Measurements from ENCODE around the gene HELQ. TPM values are rescaled to one million over a fixed set of nuclear protein-coding genes. Genes with fewer than 3 reads are reported as not detected.

HELQ gene
- total and polyA plus RNA-seq, 2 of the 4 experiments (the other 2 are of a cell fraction), result 8.8 to 9.1 TPM

DNA sequence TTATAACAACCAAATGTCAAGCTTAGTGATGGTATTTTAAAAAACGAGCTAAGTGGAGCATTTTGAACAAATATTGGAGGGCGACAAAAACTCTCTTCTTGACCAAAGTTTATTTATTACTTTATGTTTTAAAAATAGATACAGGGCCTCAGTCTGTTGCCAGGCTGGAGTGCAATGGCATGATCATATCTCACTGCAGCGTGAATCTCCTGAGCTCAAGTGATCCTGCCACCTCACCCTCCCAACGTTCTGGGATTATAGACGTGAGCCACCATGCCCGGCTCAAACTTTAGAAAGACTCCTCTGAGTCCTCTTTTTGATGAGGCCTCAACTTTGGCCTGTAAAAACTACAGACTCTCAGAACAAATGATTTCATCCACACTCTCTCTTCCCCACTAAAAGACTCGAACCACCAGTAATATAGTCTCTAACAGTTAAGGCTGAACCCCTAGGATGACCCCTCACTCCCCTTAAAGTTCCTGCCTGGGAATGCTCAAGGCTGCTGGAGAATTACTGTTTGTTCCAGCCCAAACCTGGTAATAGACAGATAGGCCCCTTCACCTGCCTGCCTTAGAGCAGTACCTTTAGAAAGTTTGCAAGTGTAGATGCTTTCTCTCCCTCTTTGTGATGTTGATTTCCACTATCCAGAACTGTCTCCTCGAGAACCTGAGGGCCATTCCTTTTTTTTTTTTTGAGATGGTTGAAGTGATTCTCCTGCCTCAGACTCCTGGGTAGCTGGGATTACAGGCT lies 65.7 kb downstream of the HELQ start:
- Histone ChIP-seq H3K4me3 (ENCODE audit: insufficient read depth, low read depth, low read length) (no peak overlapping the region), H4K91ac (ENCODE audit: insufficient read depth, low read depth, low read length) (no peak overlapping the region), H3K27me3 (ENCODE audit: control insufficient read depth, insufficient read depth, low read length) (peaks cover 17% of the 10 kb centered on the region; the same call in 1 of the 2 replicates), H2BK5ac (ENCODE audit: low read depth, low read length, poor library complexity, severe bottlenecking) (no peak overlapping the region), H3K23ac (ENCODE audit: low read depth, low read length) (no peak overlapping the region), H2AK5ac (ENCODE audit: low read depth, low read length) (no peak overlapping the region), H2BK120ac (ENCODE audit: low read depth, low read length) (no peak overlapping the region), H3K9ac (ENCODE audit: low read depth, low read length) (no peak overlapping the region), H3K36me3 (ENCODE audit: control insufficient read depth, insufficient read depth, low read length) (no peaks in the 10 kb centered on the region), H2BK20ac (ENCODE audit: low read depth, low read length) (no peak overlapping the region), H3K4me2 (ENCODE audit: low read depth, low read length) (no peak overlapping the region), H2AFZ (replicated peaks; ENCODE audit: low read length, poor library complexity) (no peak overlapping the region), H3K18ac (ENCODE audit: low read depth, low read length) (no peak overlapping the region), H3K27ac (ENCODE audit: insufficient read depth, low read length) (no peak overlapping the region), H2AK9ac (replicated peaks; ENCODE audit: low read depth, low read length, poor library complexity) (no peak overlapping the region), H3K4ac (ENCODE audit: low read depth, low read length) (no peak overlapping the region), H2BK15ac (ENCODE audit: low read depth, low read length) (no peak overlapping the region), H4K8ac (ENCODE audit: low read depth in 2 of 2, low read length in 2 of 2) (no peak overlapping the region), H3K4me1 (ENCODE audit: control insufficient read depth, insufficient read depth, low read length) (no peaks in the 10 kb centered on the region), H3K9me1 (ENCODE audit: insufficient read depth, low read length) (no peaks in the 10 kb centered on the region), H4K20me1 (ENCODE audit: insufficient read depth, low read length) (no peaks in the 10 kb centered on the region), H3K79me1 (ENCODE audit: low read depth in 1 of 2, low read length in 2 of 2) (no peaks in the 10 kb centered on the region), H3K9me3 (ENCODE audit: control insufficient read depth, insufficient read depth, low read length) (no peaks in the 10 kb centered on the region), H3K14ac (replicated peaks; ENCODE audit: low read depth, low read length) (no peak overlapping the region), H3K56ac (ENCODE audit: extremely low read depth, insufficient read depth, low read length) (no peak overlapping the region), H4K5ac (ENCODE audit: low read depth, low read length) (no peak overlapping the region)
- dilution Hi-C loops (cut with HindIII; ENCODE audit: low sequenced_read_pairs, unreplicated experiment) (no loop called here), in situ Hi-C loops (cut with MboI; ENCODE audit: low sequenced_read_pairs) (no loop called here), intact Hi-C loops (cut with micrococcal nuclease) (no loop called here)
- no peak for DNase-seq
- TF ChIP-seq RCOR1 (IDR thresholded peaks at IDR 0.05; ENCODE audit: insufficient replicate concordance, low read length) (no peak), CHD1 (IDR thresholded peaks at IDR 0.05; ENCODE audit: low read depth, low read length) (no peak), ELK1 (IDR thresholded peaks at IDR 0.05; ENCODE audit: borderline replicate concordance, low read depth, low read length) (no peak), NFE2L2 (IDR thresholded peaks at IDR 0.05; ENCODE audit: low read depth, low read length) (no peak), BHLHE40 (IDR thresholded peaks at IDR 0.05; ENCODE audit: low read depth, low read length) (no peak), FOS (IDR thresholded peaks at IDR 0.05; ENCODE audit: low read depth, low read length) (no peak), MAFK (IDR thresholded peaks at IDR 0.05; ENCODE audit: low read depth, low read length) (no peak), RFX5 (IDR thresholded peaks at IDR 0.05; ENCODE audit: low read depth, low read length) (no peak)
- POLR2A ChIA-PET (ENCODE audit: unreplicated experiment), result interaction anchor here (0.6 kb wide), 1 partner anchor 104 kb away, joined by 8 read pairs; no protein-coding TSS in a partner anchor
- no peak for ATAC-seq (ENCODE audit: low read depth)
- CTCF ChIA-PET, result no interaction called here
- BruUV-seq (replicated peaks), result no TSS peak
- 90% methylated on average over 2 of the region's 8 CpGs; no CpG with 5 or more reads in 1 of the 2 experiments for WGBS, 2 experiments (ENCODE audit: extremely low coverage in 2 of 2, insufficient read length in 1 of 2)

Measured in IMR-90 (cell line).